Thymus (tissue), 11 donors: Measurements from ENCODE around the gene ST6GALNAC2. TPM values are rescaled to one million over a fixed set of nuclear protein-coding genes. Genes with fewer than 3 reads are reported as not detected.

Experiments
- DNase-seq, 9 donors: peaks; one replicate each; pipeline ENCODE4 v3.0.0-alpha.2; 2013; ENCODE audit warnings: low spot score in 9 of 9, low read depth in 6 of 9, missing footprints in 1 of 9
- H3K27ac ChIP-seq, 2 donors: one replicate each; pipeline ENCODE4 v1.5.1; 2013; ENCODE audit warnings: control low read depth in 1 of 2, low read depth in 1 of 2, low read length in 1 of 2, mild to moderate bottlenecking in 1 of 2, moderate library complexity in 1 of 2
- H3K27me3 ChIP-seq, 2 donors: one replicate each; pipeline ENCODE4 v1.5.1; 2013; ENCODE audit warnings: low read length in 1 of 2; ENCODE audit not compliant: control insufficient read depth in 2 of 2, insufficient read depth in 1 of 2
- H3K36me3 ChIP-seq, 2 donors: one replicate each; pipeline ENCODE4 v1.5.1; 2013; ENCODE audit warnings: low read length in 1 of 2, mild to moderate bottlenecking in 1 of 2, moderate library complexity in 1 of 2; ENCODE audit not compliant: control insufficient read depth in 2 of 2, insufficient read depth in 2 of 2
- H3K4me1 ChIP-seq, 2 donors: one replicate each; pipeline ENCODE4 v1.5.1; 2013; ENCODE audit warnings: low read length in 2 of 2; ENCODE audit not compliant: control insufficient read depth in 2 of 2, insufficient read depth in 2 of 2
- H3K4me3 ChIP-seq, 2 donors: one replicate each; pipeline ENCODE4 v1.5.1; 2013; ENCODE audit warnings: low read length in 2 of 2, control low read depth in 1 of 2, mild to moderate bottlenecking in 1 of 2
- H3K9me3 ChIP-seq, 2 donors: one replicate each; pipeline ENCODE4 v1.5.1; 2013; ENCODE audit warnings: low read length in 1 of 2, mild to moderate bottlenecking in 1 of 2; ENCODE audit not compliant: control insufficient read depth in 2 of 2, insufficient read depth in 1 of 2
- WGBS: extraction: QIAGEN DNeasy Blood & Tissue Kit; methylation state at CpG from one replicate; pipeline ENCODE4 v1.1.7; 2013; 5-methylcytosine and 5-hydroxymethylcytosine counted together
- polyA plus RNA-seq: library from polyadenylated mRNA; stranded (reverse); fragments of 200-250 nt; gene quantifications from one replicate; pipeline ENCODE4 v1.2.3, GENCODE V29; 2013
- total RNA-seq: library from RNA; stranded (reverse); fragments of 120-200 nt; gene quantifications from one replicate; pipeline ENCODE4 v1.2.4, GENCODE V29; 2013
- donor health status: healthy.

ST6GALNAC2 gene
- total and polyA plus RNA-seq, 2 donors = 0.76 to 4.3 TPM

DNA sequence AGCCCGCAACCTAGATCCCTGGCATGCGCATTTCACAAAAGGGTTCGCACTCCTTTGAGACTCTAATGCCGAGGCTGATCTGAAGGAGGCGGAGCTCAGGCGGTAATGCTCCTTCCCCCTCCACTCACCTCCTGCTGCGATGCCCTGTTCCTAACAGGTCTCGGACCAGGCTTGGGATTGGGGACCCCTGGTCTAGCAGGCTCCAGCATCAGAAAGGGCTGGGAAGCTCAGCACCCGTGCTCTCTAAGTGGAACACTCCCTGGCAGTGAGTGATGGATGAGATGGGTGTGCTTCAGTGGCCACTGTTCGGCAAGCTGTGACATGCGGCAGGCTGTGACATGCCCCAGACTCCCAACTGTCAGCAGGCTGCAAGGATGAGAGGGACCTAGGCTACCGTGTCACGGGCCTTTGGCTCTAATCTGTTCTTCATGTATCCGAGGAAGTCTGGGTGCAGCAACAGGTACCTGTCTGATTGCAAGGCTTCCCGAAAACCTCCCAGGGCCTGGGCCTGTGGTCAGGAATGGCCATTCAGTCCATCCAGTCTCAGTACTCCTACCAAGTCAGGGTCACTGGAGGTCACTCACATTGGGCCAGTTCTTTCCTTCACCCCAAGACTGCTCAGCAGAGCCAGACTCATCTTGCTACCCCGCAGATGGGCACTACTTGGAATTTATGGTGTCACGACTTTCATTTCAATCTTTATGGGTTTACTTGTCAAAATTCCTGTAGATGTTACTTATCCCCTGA lies 1.3 kb upstream of the ST6GALNAC2 start:
- DNase-seq = no peak
- peaks cover 5 to 16% of the 10 kb centered on the region in 2 donors for H3K4me1 ChIP-seq
- H3K9me3 ChIP-seq = peaks cover 0 to 10% of the 10 kb centered on the region in 2 donors
- no peak overlapping the region for H3K4me3 ChIP-seq
- H3K36me3 ChIP-seq = no peaks in the 10 kb centered on the region
- no peak overlapping the region for H3K27ac ChIP-seq
- WGBS = 44% methylated on average over 17 of the region's 17 CpGs
- peaks cover 42 to 76% of the 10 kb centered on the region in 2 donors for H3K27me3 ChIP-seq

GRCh38 chr17:76585033-76585648 lies 519 bp downstream of the ST6GALNAC2 start:
- Histone ChIP-seq H3K9me3 (peaks cover 0 to 10% of the 10 kb centered on the region in 2 donors), H3K27ac (no peak overlapping the region), H3K4me3 (peak overlapping the region; percentile 5 to 41), H3K4me1 (peaks cover 5 to 16% of the 10 kb centered on the region in 2 donors), H3K27me3 (peaks cover 42 to 85% of the 10 kb centered on the region in 2 donors), H3K36me3 (no peaks in the 10 kb centered on the region)
- peak in 1 of 9 donors; percentile 21 for DNase-seq
- WGBS = 1% methylated on average over 62 of the region's 62 CpGs

GRCh38 chr17:76584427-76585032 lies 1.1 kb downstream of the ST6GALNAC2 start:
- WGBS = 21% methylated on average over 17 of the region's 17 CpGs
- peak overlapping the region; percentile 5 to 41 for H3K4me3 ChIP-seq
- H3K27me3 ChIP-seq = peaks cover 42 to 83% of the 10 kb centered on the region in 2 donors
- H3K4me1 ChIP-seq = peaks cover 5 to 16% of the 10 kb centered on the region in 2 donors
- peaks cover 0 to 10% of the 10 kb centered on the region in 2 donors for H3K9me3 ChIP-seq
- no peaks in the 10 kb centered on the region for H3K36me3 ChIP-seq
- no peak overlapping the region for H3K27ac ChIP-seq
- no peak for DNase-seq

GRCh38 chr17:76582660-76583059 lies 3.0 kb downstream of the ST6GALNAC2 start:
- H3K9me3 ChIP-seq = peaks cover 0 to 8% of the 10 kb centered on the region in 2 donors
- no peaks in the 10 kb centered on the region for H3K36me3 ChIP-seq
- H3K27me3 ChIP-seq = peaks cover 36 to 65% of the 10 kb centered on the region in 2 donors
- whole genome bisulfite sequencing = 33% methylated on average over 3 of the region's 3 CpGs
- H3K4me1 ChIP-seq = peaks cover 5 to 16% of the 10 kb centered on the region in 2 donors
- no peak overlapping the region for H3K27ac ChIP-seq
- DNase-seq = no peak
- H3K4me3 ChIP-seq = no peak overlapping the region

DNA sequence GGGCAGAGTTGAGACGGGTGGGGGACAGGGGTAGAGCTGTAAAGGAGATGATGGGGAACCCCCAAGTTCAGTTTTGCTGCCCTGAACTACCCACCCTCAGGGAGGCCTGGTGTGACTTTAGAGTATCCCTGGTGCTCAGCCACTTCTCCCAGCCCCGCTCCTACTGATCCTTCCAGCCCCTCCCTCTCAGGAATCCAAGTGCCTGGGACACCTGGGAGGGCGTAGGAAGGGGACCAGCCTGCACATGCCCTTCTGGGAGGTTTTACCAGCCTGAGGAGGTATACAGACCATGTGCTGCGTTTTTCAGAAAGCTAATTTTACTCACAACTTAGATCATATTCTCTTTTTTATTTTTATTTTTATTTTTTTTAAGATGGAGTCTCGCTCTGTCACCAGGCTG lies 4.1 kb downstream of the ST6GALNAC2 start:
- no peak for DNase-seq
- H3K36me3 ChIP-seq = no peaks in the 10 kb centered on the region
- H3K4me3 ChIP-seq = no peak overlapping the region
- H3K27me3 ChIP-seq = peaks cover 29 to 54% of the 10 kb centered on the region in 2 donors
- H3K27ac ChIP-seq = no peak overlapping the region
- peaks cover 5 to 14% of the 10 kb centered on the region in 2 donors for H3K4me1 ChIP-seq
- WGBS = 93% methylated on average over 5 of the region's 5 CpGs
- H3K9me3 ChIP-seq = peaks cover 0 to 8% of the 10 kb centered on the region in 2 donors

DNA sequence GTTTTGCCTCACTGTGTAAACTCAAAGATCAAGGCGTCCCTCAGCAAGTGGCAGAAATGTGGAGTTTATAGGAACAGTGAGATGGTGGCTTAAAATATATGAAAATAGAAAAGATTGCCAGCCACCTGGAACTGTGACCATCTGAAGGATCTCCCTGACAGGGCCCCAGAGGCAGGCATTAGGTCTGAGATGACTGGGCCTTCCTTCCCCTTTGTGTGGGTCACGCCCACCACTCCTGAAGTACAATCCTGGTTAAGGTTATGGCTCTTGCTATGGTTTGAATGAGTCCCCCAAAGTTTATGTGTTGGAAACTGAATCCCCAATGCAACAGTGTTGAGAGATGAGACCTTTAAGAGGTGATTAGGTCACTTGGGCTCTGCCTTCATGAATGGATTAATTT lies 6.4 kb downstream of the ST6GALNAC2 start:
- no peak overlapping the region for H3K27ac ChIP-seq
- no peaks in the 10 kb centered on the region for H3K36me3 ChIP-seq
- H3K27me3 ChIP-seq = peaks cover 11 to 32% of the 10 kb centered on the region in 2 donors
- H3K9me3 ChIP-seq = no peaks in the 10 kb centered on the region
- 98% methylated on average over 2 of the region's 2 CpGs for WGBS
- DNase-seq = no peak
- H3K4me1 ChIP-seq = no peaks in the 10 kb centered on the region
- no peak overlapping the region for H3K4me3 ChIP-seq

GRCh38 chr17:76578376-76578775 lies 7.3 kb downstream of the ST6GALNAC2 start:
- no peak overlapping the region for H3K4me3 ChIP-seq
- H3K4me1 ChIP-seq = no peaks in the 10 kb centered on the region
- no peak overlapping the region for H3K27ac ChIP-seq
- WGBS = 93% methylated on average over 5 of the region's 5 CpGs
- peaks cover 4 to 23% of the 10 kb centered on the region in 2 donors for H3K27me3 ChIP-seq
- H3K9me3 ChIP-seq = no peaks in the 10 kb centered on the region
- DNase-seq = no peak
- no peaks in the 10 kb centered on the region for H3K36me3 ChIP-seq

DNA sequence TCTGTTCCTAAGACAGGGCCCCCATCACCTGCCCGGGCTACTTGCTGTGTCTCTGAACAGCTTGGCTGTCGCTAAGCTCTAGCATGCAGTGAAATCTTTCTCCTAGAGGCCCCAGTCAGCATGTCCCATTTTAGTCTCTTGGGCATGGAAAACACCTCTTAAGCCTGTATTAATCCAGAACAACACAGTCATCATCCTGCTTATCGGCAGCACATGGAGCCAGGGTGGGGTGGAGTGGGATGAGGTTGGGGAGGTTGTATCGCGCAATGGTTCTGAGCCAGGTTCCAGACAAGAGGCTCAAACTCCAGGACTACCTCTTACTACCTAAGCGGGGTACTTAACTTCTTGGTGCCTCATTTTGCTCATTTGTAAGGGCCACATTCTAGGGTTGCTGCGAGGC lies 7.8 kb downstream of the ST6GALNAC2 start:
- WGBS = 97% methylated on average over 7 of the region's 7 CpGs
- DNase-seq = no peak
- H3K4me1 ChIP-seq = no peaks in the 10 kb centered on the region
- no peak overlapping the region for H3K27ac ChIP-seq
- H3K9me3 ChIP-seq = no peaks in the 10 kb centered on the region
- H3K27me3 ChIP-seq = peaks cover 3 to 18% of the 10 kb centered on the region in 2 donors
- H3K4me3 ChIP-seq = no peak overlapping the region
- H3K36me3 ChIP-seq = no peaks in the 10 kb centered on the region

- Histone ChIP-seq H3K36me3 (peaks cover 0 to 3% of the 10 kb centered on the region in 2 donors), H3K27ac (no peak overlapping the region), H3K9me3 (no peaks in the 10 kb centered on the region), H3K27me3 (peaks cover 0 to 5% of the 10 kb centered on the region in 2 donors), H3K4me3 (no peak overlapping the region), H3K4me1 (no peaks in the 10 kb centered on the region)
- DNase-seq = no peak
- WGBS = 95% methylated on average over 9 of the region's 9 CpGs
Measured at GRCh38 chr17:76576189-76576588, 9.5 kb downstream of the ST6GALNAC2 start.
